Activated gamma-delta T cell treated with anti-CD3 and anti-CD28 coated beads, Interleukin-2, amount 50 U/mL, for 16 hours (primary cell): Measurements from ENCODE around the gene NEDD4L.
"Not testable (repeated sequence)": the region's sequence is repeated elsewhere in the genome, so short reads cannot be mapped to it uniquely, and the experiment has no call there.

Experiments used
- DNase-seq: peaks from one replicate; pipeline ENCODE4 v3.0.0-alpha.2; 2020; ENCODE audit warnings: low read depth

The NEDD4L gene

GRCh38 chr18:58418361-58418760 is 374.3 kb downstream of the NEDD4L start:
- no peak for DNase-seq

GRCh38 chr18:58419587-58420199 is 375.7 kb downstream of the NEDD4L start:
- DNase-seq: no peak

- DNase-seq: no peak
Measured at GRCh38 chr18:58426611-58427010, 382.6 kb downstream of the NEDD4L start.

GRCh38 chr18:58427321-58427720 is 383.3 kb downstream of the NEDD4L start:
- no peak for DNase-seq

GRCh38 chr18:58429442-58429841 is 385.4 kb downstream of the NEDD4L start:
- DNase-seq: no peak

- no peak for DNase-seq
Measured at GRCh38 chr18:58431215-58431614, 387.2 kb downstream of the NEDD4L start.

GRCh38 chr18:58432050-58432727 is 388.2 kb downstream of the NEDD4L start:
- DNase-seq: no peak

GRCh38 chr18:58435221-58436005 is 391.4 kb downstream of the NEDD4L start:
- DNase-seq: not testable (repeated sequence)

GRCh38 chr18:58438161-58438957 is 394.3 kb downstream of the NEDD4L start:
- DNase-seq: no peak

GRCh38 chr18:58438958-58439300 is 394.9 kb downstream of the NEDD4L start:
- DNase-seq: no peak

GRCh38 chr18:58443671-58444070 is 399.6 kb downstream of the NEDD4L start:
- DNase-seq: no peak

GRCh38 chr18:58446391-58447060 is 402.5 kb downstream of the NEDD4L start:
- no peak for DNase-seq

- no peak for DNase-seq
Measured at GRCh38 chr18:58447402-58448095, 403.5 kb downstream of the NEDD4L start.

- DNase-seq: no peak
Measured at GRCh38 chr18:58449464-58449863, 405.4 kb downstream of the NEDD4L start.
